B cell (primary cell): ENCODE results near the gene CAMK2D. TPM values are rescaled to one million over a fixed set of nuclear protein-coding genes. Genes with fewer than 3 reads are reported as not detected.

Source experiments
- ATAC-seq: fragments of 200-7000 bp; cut with Tn5 transposase; one replicate; pipeline ENCODE4 v1.10.0; 2021; ENCODE audit warnings: low read depth, mild to moderate bottlenecking, moderate number of reproducible peaks, moderate library complexity
- CTCF ChIA-PET: fragments of 350-600 bp; sonication (Branson Sonifier 250); formaldehyde crosslinking; loops from one replicate; lab custom pipeline; 2021; ENCODE audit warnings: antibody characterized with exemption, inconsistent platforms; lab: Charles Lee
- POLR2A ChIA-PET: fragments of 350-600 bp; sonication (Branson Sonifier 250); formaldehyde crosslinking; loops from one replicate; lab custom pipeline; 2021; ENCODE audit warnings: antibody characterized with exemption; lab: Charles Lee
- DNase-seq: peaks from one replicate; pipeline ENCODE4 v3.0.0; 2013
- H2AFZ ChIP-seq: 2 replicates; pipeline ENCODE4 v1.6.1; 2012; ENCODE audit warnings: mild to moderate bottlenecking, low read depth, low read length; ENCODE audit not compliant: insufficient read depth, poor library complexity, severe bottlenecking
- H3K27ac ChIP-seq, 2 donors: 1 replicate in 1 of 2; 2 replicates in 1 of 2; pipeline ENCODE4 v1.5.1; 2012 to 2013; ENCODE audit warnings: low read length in 2 of 2, mild to moderate bottlenecking in 2 of 2, moderate library complexity in 1 of 2
- H3K27me3 ChIP-seq, 4 experiments: fragments of 200-600 bp in 1 of 4; sonication (generic) in 1 of 4; replicated peaks in 1 of 4; 1 replicate in 2 of 4; 2 replicates in 2 of 4; pipeline versions ENCODE4 v1.6.1 to v1.7.0; 2013 to 2016; ENCODE audit warnings: low read length in 3 of 4, mild to moderate bottlenecking in 2 of 4, mixed read lengths in 1 of 4, moderate library complexity in 1 of 4; ENCODE audit not compliant: insufficient read depth in 4 of 4, control insufficient read depth in 3 of 4; ENCODE audit errors: control extremely low read depth in 1 of 4
- H3K36me3 ChIP-seq, 2 experiments: replicated peaks in 1 of 2; 1 replicate in 1 of 2; 2 replicates in 1 of 2; pipeline versions ENCODE4 v1.6.1 to v1.7.1; 2013; ENCODE audit warnings: low read length in 1 of 2; ENCODE audit not compliant: insufficient read depth in 2 of 2, control insufficient read depth in 1 of 2; ENCODE audit errors: control extremely low read depth in 1 of 2, extremely low read depth in 1 of 2
- H3K4me1 ChIP-seq, 2 donors: fragments of 200-600 bp in 1 of 2; sonication (generic) in 1 of 2; 1 replicate in 1 of 2; 2 replicates in 1 of 2; pipeline versions ENCODE4 v1.5.1 to v1.6.1; 2013 to 2017; ENCODE audit warnings: low read length in 2 of 2; ENCODE audit not compliant: control insufficient read depth in 2 of 2, insufficient read depth in 2 of 2
- H3K4me2 ChIP-seq: replicated peaks from 2 replicates; pipeline ENCODE3; 2012; ENCODE audit warnings: mild to moderate bottlenecking, low read depth, low read length; ENCODE audit not compliant: poor library complexity, severe bottlenecking
- H3K4me3 ChIP-seq, 5 experiments: fragments of 200-600 bp in 1 of 5; sonication (generic) in 1 of 5; 1 replicate in 3 of 5; 2 replicates in 2 of 5; pipeline versions ENCODE4 v1.5.1 to v1.7.0; 2011 to 2016; ENCODE audit warnings: low read length in 4 of 5, mild to moderate bottlenecking in 4 of 5, low read depth in 2 of 5, control low read depth in 1 of 5, moderate library complexity in 1 of 5; ENCODE audit not compliant: insufficient read depth in 1 of 5; ENCODE audit errors: control extremely low read depth in 1 of 5, extremely low read depth in 1 of 5
- H3K79me2 ChIP-seq: fragments of 200-600 bp; sonication (generic); one replicate; pipeline ENCODE4 v1.6.0; 2016; ENCODE audit warnings: low read length; ENCODE audit not compliant: control insufficient read depth, insufficient read depth
- H3K9ac ChIP-seq: fragments of 200-600 bp; sonication (generic); 2 replicates; pipeline ENCODE4 v1.6.1; 2017; ENCODE audit warnings: mild to moderate bottlenecking, low read length, moderate library complexity
- H3K9me3 ChIP-seq, 3 donors: one replicate each; pipeline versions ENCODE4 v1.6.1 to v1.7.1; 2013; ENCODE audit warnings: low read length in 2 of 3; ENCODE audit not compliant: control insufficient read depth in 2 of 3, insufficient read depth in 1 of 3; ENCODE audit errors: control extremely low read depth in 1 of 3
- H4K20me1 ChIP-seq: 2 replicates; pipeline ENCODE4 v1.6.0; 2012; ENCODE audit warnings: mild to moderate bottlenecking, low read length; ENCODE audit not compliant: insufficient read depth, control insufficient read depth, poor library complexity, severe bottlenecking
- H3K27ac Mint-ChIP-seq: one replicate; pipeline ENCODE4 v1.8.0; 2021; ENCODE audit warnings: mixed read lengths
- H3K27me3 Mint-ChIP-seq: one replicate; pipeline ENCODE4 v1.8.0; 2021; ENCODE audit warnings: mixed read lengths
- H3K4me1 Mint-ChIP-seq: one replicate; pipeline ENCODE4 v1.8.0; 2021; ENCODE audit warnings: mixed read lengths
- H3K4me3 Mint-ChIP-seq: one replicate; pipeline ENCODE4 v1.8.0; 2021; ENCODE audit warnings: mixed read lengths
- H3K9me3 Mint-ChIP-seq: one replicate; pipeline ENCODE4 v1.8.0; 2022; ENCODE audit warnings: mixed read lengths; ENCODE audit not compliant: insufficient read depth
- CTCF ChIP-seq: fragments of 200-600 bp; IDR thresholded peaks from one replicate; pipeline ENCODE4 v1.8.0; 2022; ENCODE audit warnings: antibody characterized with exemption, mild to moderate bottlenecking
- EZH2 ChIP-seq: IDR thresholded peaks from 2 replicates; pipeline ENCODE4 v1.6.1; 2012; ENCODE audit warnings: borderline replicate concordance, low read depth, mild to moderate bottlenecking, moderate library complexity, low read length; ENCODE audit not compliant: insufficient read depth, poor library complexity, severe bottlenecking
- WGBS: methylation state at CpG from one replicate; pipeline ENCODE4 v1.1.5; 2013; ENCODE audit warnings: missing lambda C conversion rate; ENCODE audit not compliant: insufficient coverage; 5-methylcytosine and 5-hydroxymethylcytosine counted together
- intact Hi-C: fragments of 100-400 bp; cut with micrococcal nuclease; formaldehyde crosslinking; loops from one replicate; pipeline ENCODE4 v1.10.0; 2022
- polyA plus RNA-seq: library from polyadenylated mRNA; depleted of rRNA; stranded (reverse); fragments of >200 nt; gene quantifications from 2 replicates; pipeline ENCODE4 v1.2.3, GENCODE V29; 2012
- total RNA-seq, 2 donors: library from RNA; stranded (reverse); fragments of 120-200 nt in 1 of 2; gene quantifications; 1 replicate in 1 of 2; 2 replicates in 1 of 2; pipeline versions ENCODE4 v1.2.3 to v1.2.4, GENCODE V29; 2013 to 2022

The CAMK2D gene
- total and polyA plus RNA-seq, 2 donors (not counting 1 experiment from before 2014, with no cell fraction given) = 26.3 to 57.0 TPM

DNA sequence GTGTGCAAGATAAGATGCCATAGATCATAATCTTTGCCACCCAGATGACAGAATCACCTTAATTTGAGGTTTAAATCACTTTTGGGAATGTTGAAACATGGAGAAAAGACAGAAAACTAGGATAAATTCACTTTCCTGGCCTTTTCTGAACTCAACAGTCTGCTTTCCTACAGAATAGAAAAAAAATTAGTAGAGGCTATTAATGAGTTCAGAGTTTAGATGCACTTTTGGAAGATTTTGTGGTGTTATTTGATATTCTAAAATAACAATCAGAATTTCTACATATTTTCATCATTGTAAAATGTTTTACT lies 195.9 kb downstream of the CAMK2D start:
- Mint-ChIP-seq H3K27ac (peak overlapping the region; percentile 98), H3K9me3 (no peaks in the 10 kb centered on the region), H3K4me3 (peak overlapping the region; percentile 87), H3K27me3 (no peaks in the 10 kb centered on the region), H3K4me1 (peaks cover 72% of the 10 kb centered on the region)
- Histone ChIP-seq H3K4me3 (peak overlapping the region in 1 of 5 experiments; percentile 54), H3K27ac (peak overlapping the region; percentile 74 to 79), H3K4me2 (peak overlapping the region; percentile 76), H2AFZ (no peak overlapping the region), H4K20me1 (no peaks in the 10 kb centered on the region), H3K79me2 (peaks cover 58% of the 10 kb centered on the region), H3K36me3 (no peaks in the 10 kb centered on the region), H3K27me3 (no peaks in the 10 kb centered on the region), H3K9ac (peak overlapping the region; percentile 50), H3K4me1 (peaks cover 56 to 91% of the 10 kb centered on the region in 2 donors), H3K9me3 (no peaks in the 10 kb centered on the region)
- no peak for ATAC-seq
- TF ChIP-seq EZH2 = no peak
- no peak for TF ChIP-seq CTCF
- ChIA-PET CTCF (interaction anchor here (0.7 to 4.6 kb wide), 8 partner anchors 8 to 194 kb away, joined by 3 to 35 read pairs (median 4); no protein-coding TSS in a partner anchor), POLR2A (interaction anchor here (0.7 to 0.8 kb wide), 2 partner anchors 75 to 195 kb away, joined by 3 to 4 read pairs; partner anchors contain the start of gene CAMK2D)
- DNase-seq = peak; percentile 25
- intact Hi-C loops = loop anchor here (1.0 to 10.0 kb wide), 5 partner anchors 27 to 1281 kb away; partner anchors contain the start of gene TIFA

DNA sequence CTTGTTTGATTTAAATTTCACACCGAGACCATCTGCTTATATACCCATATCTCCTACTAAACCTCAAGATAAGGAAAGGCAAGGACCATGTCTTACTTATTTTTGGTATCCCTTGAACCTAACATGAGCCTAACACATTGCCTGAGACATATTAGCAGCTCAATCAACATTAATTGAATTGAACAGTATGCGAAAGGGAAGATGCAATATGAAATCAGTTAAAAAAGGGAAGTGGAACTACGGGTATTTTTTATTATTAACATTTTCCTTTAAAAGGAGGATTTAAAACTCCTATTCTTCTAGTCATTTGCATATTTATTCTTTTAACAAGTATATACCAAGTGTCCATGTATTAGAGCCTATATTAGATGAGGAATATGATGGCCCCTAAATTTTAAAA lies 197.0 kb downstream of the CAMK2D start:
- no CpG with 5 or more reads among the region's 3 CpGs for WGBS
- Mint-ChIP-seq H3K9me3 (no peaks in the 10 kb centered on the region), H3K27ac (peak overlapping the region; percentile 98), H3K4me3 (peak overlapping the region; percentile 87), H3K27me3 (no peaks in the 10 kb centered on the region), H3K4me1 (peaks cover 74% of the 10 kb centered on the region)
- peaks cover 60 to 88% of the 10 kb centered on the region in 2 donors for H3K4me1 ChIP-seq
- peak overlapping the region; percentile 76 for H3K4me2 ChIP-seq
- no peak for DNase-seq
- TF ChIP-seq CTCF (no peak), EZH2 (no peak)
- H3K27me3 ChIP-seq = no peaks in the 10 kb centered on the region
- POLR2A ChIA-PET = interaction anchor here (0.6 to 1.9 kb wide), 6 partner anchors 13 to 325 kb away, joined by 3 to 8 read pairs (median 4); no protein-coding TSS in a partner anchor
- H3K4me3 ChIP-seq = peak overlapping the region in 3 of 5 experiments; percentile 10 to 54 (median 19)
- H3K79me2 ChIP-seq = peaks cover 60% of the 10 kb centered on the region
- H4K20me1 ChIP-seq = no peaks in the 10 kb centered on the region
- H3K27ac ChIP-seq = peak overlapping the region; percentile 74 to 79
- intact Hi-C loops = loop anchor here (1.0 to 10.0 kb wide), 5 partner anchors 17 to 1280 kb away; partner anchors contain the start of gene TIFA
- peak overlapping the region; percentile 50 for H3K9ac ChIP-seq
- ATAC-seq = peak; percentile 54
- H2AFZ ChIP-seq = no peak overlapping the region
- H3K9me3 ChIP-seq = no peaks in the 10 kb centered on the region
- peaks cover 0 to under 1% of the 10 kb centered on the region in 2 experiments for H3K36me3 ChIP-seq
- CTCF ChIA-PET = interaction anchor here (0.9 to 4.6 kb wide), 8 partner anchors 10 to 195 kb away, joined by 3 to 35 read pairs (median 6); no protein-coding TSS in a partner anchor
